Gastrocnemius medialis (tissue), 4 donors: Measurements from ENCODE around the gene CES4A.

ENCODE experiments used
- CTCF ChIP-seq, 5 experiments: fragments of 450-650 bp in 3 of 5; fragments of 200-600 bp in 2 of 5; sonication (generic) in 2 of 5; IDR thresholded peaks in 4 of 5; conservative IDR thresholded peaks in 1 of 5; 1 replicate in 4 of 5; 2 replicates in 1 of 5; pipeline ENCODE4 v1.5.1; 2016 to 2019; ENCODE audit warnings: antibody characterized with exemption in 5 of 5, mild to moderate bottlenecking in 3 of 5, moderate library complexity in 3 of 5
- POLR2A ChIP-seq, 2 donors: fragments of 450-650 bp; IDR thresholded peaks; one replicate each; pipeline ENCODE4 v1.6.1; 2017; ENCODE audit warnings: antibody characterized with exemption in 2 of 2, mild to moderate bottlenecking in 2 of 2, moderate library complexity in 2 of 2

GRCh38 chr16:66977341-66978113, 10.9 kb upstream of the CES4A start:
- TF ChIP-seq CTCF (IDR thresholded peaks at IDR 0.05 in 4 of 5, conservative IDR thresholded peaks at IDR 0.05 in 1 of 5) (peak; percentile 96 to 99 (median 98)), POLR2A (IDR thresholded peaks at IDR 0.05) (no peak)
